ENCODE data around the gene LANCL2. TPM values are rescaled to one million over a fixed set of nuclear protein-coding genes. Genes with fewer than 3 reads are reported as not detected.

LANCL2 gene
- total RNA-seq, 1 experiment from 2014 or later, result 14.3 TPM

GRCh38 chr7:55379285-55379684, 14.1 kb downstream of the LANCL2 start:
- Mint-ChIP-seq H3K4me3 (ENCODE audit: unreplicated experiment) (no peak overlapping the region), H3K36me3 (ENCODE audit: insufficient read depth, unreplicated experiment) (no peaks in the 10 kb centered on the region), H3K27me3 (ENCODE audit: insufficient read depth, unreplicated experiment) (no peaks in the 10 kb centered on the region), H3K27ac (ENCODE audit: low read depth, unreplicated experiment) (no peak overlapping the region), H3K9me3 (ENCODE audit: unreplicated experiment) (peaks cover 22% of the 10 kb centered on the region), H3K4me1 (ENCODE audit: insufficient read depth, unreplicated experiment) (no peaks in the 10 kb centered on the region)
- intact Hi-C loops (cut with micrococcal nuclease), result no loop called here
- no TSS peak for BruUV-seq (replicated peaks)
- ChIA-PET CTCF (interaction anchor here (1.1 to 1.6 kb wide), 2 partner anchors 10 to 30 kb away, joined by 4 to 5 read pairs; no protein-coding TSS in a partner anchor), POLR2A (no interaction called here)
- DNase-seq (ENCODE audit: unreplicated experiment), result no peak
- TF ChIP-seq, protein P1, sequence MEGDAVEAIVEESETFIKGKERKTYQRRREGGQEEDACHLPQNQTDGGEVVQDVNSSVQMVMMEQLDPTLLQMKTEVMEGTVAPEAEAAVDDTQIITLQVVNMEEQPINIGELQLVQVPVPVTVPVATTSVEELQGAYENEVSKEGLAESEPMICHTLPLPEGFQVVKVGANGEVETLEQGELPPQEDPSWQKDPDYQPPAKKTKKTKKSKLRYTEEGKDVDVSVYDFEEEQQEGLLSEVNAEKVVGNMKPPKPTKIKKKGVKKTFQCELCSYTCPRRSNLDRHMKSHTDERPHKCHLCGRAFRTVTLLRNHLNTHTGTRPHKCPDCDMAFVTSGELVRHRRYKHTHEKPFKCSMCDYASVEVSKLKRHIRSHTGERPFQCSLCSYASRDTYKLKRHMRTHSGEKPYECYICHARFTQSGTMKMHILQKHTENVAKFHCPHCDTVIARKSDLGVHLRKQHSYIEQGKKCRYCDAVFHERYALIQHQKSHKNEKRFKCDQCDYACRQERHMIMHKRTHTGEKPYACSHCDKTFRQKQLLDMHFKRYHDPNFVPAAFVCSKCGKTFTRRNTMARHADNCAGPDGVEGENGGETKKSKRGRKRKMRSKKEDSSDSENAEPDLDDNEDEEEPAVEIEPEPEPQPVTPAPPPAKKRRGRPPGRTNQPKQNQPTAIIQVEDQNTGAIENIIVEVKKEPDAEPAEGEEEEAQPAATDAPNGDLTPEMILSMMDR (IDR thresholded peaks at IDR 0.05; ENCODE audit: unreplicated experiment), result no peak

DNA sequence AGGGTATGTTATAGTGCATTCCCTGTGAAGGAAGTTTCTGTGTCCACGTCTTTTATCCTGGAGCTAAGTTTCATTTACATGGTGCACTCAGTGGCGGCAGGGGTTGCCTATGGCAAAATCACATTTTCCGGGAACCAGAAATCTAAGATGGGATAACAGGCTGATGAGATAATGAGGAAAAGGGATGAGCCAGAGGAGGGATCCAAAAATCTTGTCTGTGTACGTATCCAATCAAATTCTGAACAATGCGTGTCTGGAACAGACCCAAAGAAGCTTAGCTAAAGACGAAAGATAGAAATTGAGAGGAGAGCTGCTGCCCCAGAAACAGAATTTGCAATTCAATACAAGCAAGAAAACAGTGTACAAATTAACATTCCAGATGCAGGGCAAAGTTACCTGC, 16.1 kb downstream of the LANCL2 start:
- H3K4me3 Mint-ChIP-seq (ENCODE audit: unreplicated experiment), result no peak overlapping the region
- intact Hi-C loops (cut with micrococcal nuclease), result no loop called here
- ChIA-PET POLR2A (interaction anchor here (0.7 kb wide), 1 partner anchor 55 kb away, joined by 3 read pairs; no protein-coding TSS in a partner anchor), CTCF (interaction anchor here (0.6 to 2.0 kb wide), 3 partner anchors 34 to 543 kb away, joined by 3 to 5 read pairs (median 3); no protein-coding TSS in a partner anchor)
- H3K27me3 Mint-ChIP-seq (ENCODE audit: insufficient read depth, unreplicated experiment), result no peaks in the 10 kb centered on the region
- no peak overlapping the region for H3K27ac Mint-ChIP-seq (ENCODE audit: low read depth, unreplicated experiment)
- DNase-seq (ENCODE audit: unreplicated experiment), result no peak
- peaks cover 34% of the 10 kb centered on the region for H3K9me3 Mint-ChIP-seq (ENCODE audit: unreplicated experiment)
- H3K36me3 Mint-ChIP-seq (ENCODE audit: insufficient read depth, unreplicated experiment), result no peaks in the 10 kb centered on the region
- TF ChIP-seq, protein P1 (IDR thresholded peaks at IDR 0.05; ENCODE audit: unreplicated experiment), result no peak
- no TSS peak for BruUV-seq (replicated peaks)
- no peaks in the 10 kb centered on the region for H3K4me1 Mint-ChIP-seq (ENCODE audit: insufficient read depth, unreplicated experiment)

DNA sequence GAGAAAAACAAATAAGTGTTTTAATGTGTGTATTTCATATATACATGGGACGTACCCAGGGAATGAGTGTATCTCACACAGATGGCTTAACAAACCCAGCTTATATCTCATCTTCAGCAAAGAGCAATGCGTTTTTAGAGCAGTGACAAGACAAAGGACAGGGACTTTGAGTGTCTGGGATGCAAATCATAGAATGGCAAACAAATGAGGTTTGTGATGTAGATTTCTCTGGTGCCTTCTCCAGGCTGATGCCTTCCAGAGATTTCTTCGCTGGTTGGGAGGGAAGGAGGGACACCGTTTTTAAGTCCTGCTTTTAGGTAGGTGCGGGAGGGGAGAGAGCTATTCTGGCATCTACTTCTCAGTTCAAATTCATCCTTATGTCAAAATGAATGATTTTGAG, 16.6 kb downstream of the LANCL2 start:
- TF ChIP-seq, protein P1 (IDR thresholded peaks at IDR 0.05; ENCODE audit: unreplicated experiment), result no peak
- POLR2A ChIA-PET, result interaction anchor here (0.7 kb wide), 1 partner anchor 55 kb away, joined by 3 read pairs; no protein-coding TSS in a partner anchor
- no peak for DNase-seq (ENCODE audit: unreplicated experiment)
- CTCF ChIA-PET, result interaction anchor here (1.0 to 2.0 kb wide), 2 partner anchors 34 to 93 kb away, joined by 3 to 5 read pairs; no protein-coding TSS in a partner anchor
- Mint-ChIP-seq H3K4me3 (ENCODE audit: unreplicated experiment) (no peak overlapping the region), H3K4me1 (ENCODE audit: insufficient read depth, unreplicated experiment) (no peaks in the 10 kb centered on the region), H3K27ac (ENCODE audit: low read depth, unreplicated experiment) (no peak overlapping the region), H3K9me3 (ENCODE audit: unreplicated experiment) (peaks cover 38% of the 10 kb centered on the region), H3K36me3 (ENCODE audit: insufficient read depth, unreplicated experiment) (no peaks in the 10 kb centered on the region), H3K27me3 (ENCODE audit: insufficient read depth, unreplicated experiment) (no peaks in the 10 kb centered on the region)
- intact Hi-C loops (cut with micrococcal nuclease), result no loop called here
- BruUV-seq (replicated peaks), result no TSS peak

- no peaks in the 10 kb centered on the region for H3K4me1 Mint-ChIP-seq (ENCODE audit: insufficient read depth, unreplicated experiment)
- no TSS peak for BruUV-seq (replicated peaks)
- peaks cover 42% of the 10 kb centered on the region for H3K9me3 Mint-ChIP-seq (ENCODE audit: unreplicated experiment)
- no peak overlapping the region for H3K27ac Mint-ChIP-seq (ENCODE audit: low read depth, unreplicated experiment)
- ChIA-PET POLR2A (no interaction called here), CTCF (interaction anchor here (0.6 to 1.5 kb wide), 3 partner anchors 33 to 111 kb away, joined by 3 to 7 read pairs (median 4); no protein-coding TSS in a partner anchor)
- H3K27me3 Mint-ChIP-seq (ENCODE audit: insufficient read depth, unreplicated experiment), result no peaks in the 10 kb centered on the region
- TF ChIP-seq, protein P1 (IDR thresholded peaks at IDR 0.05; ENCODE audit: unreplicated experiment), result no peak
- H3K4me3 Mint-ChIP-seq (ENCODE audit: unreplicated experiment), result no peak overlapping the region
- intact Hi-C loops (cut with micrococcal nuclease), result no loop called here
- DNase-seq (ENCODE audit: unreplicated experiment), result no peak
- H3K36me3 Mint-ChIP-seq (ENCODE audit: insufficient read depth, unreplicated experiment), result no peaks in the 10 kb centered on the region
Measured at GRCh38 chr7:55382251-55382650, 17.1 kb downstream of the LANCL2 start.

Measured in MCF 10A (cell line).